GM19351 (cell line): ENCODE measurements around the gene SPTA1.
"Not testable (repeated sequence)": the region's sequence is repeated elsewhere in the genome, so short reads cannot be mapped to it uniquely, and the experiment has no call there.

Experiments used
- ATAC-seq: cut with Tn5 transposase; IDR thresholded peaks from one replicate; pipeline ENCODE4 v1.9.1; 2021; ENCODE audit warnings: mild to moderate bottlenecking, moderate library complexity; ENCODE audit not compliant: unreplicated experiment

The SPTA1 gene

GRCh38 chr1:158686111-158687009 is at the start of gene SPTA1:
TSS of gene SPTA1 (minus strand) at chr1:158686715. CDS start at chr1:158686517, 198 bp downstream.
- no peak for ATAC-seq

GRCh38 chr1:158735848-158736247 is 49.3 kb upstream of the SPTA1 start:
- no peak for ATAC-seq

GRCh38 chr1:158732524-158732923 is 46.0 kb upstream of the SPTA1 start:
- no peak for ATAC-seq

- no peak for ATAC-seq
Observed at GRCh38 chr1:158731707-158732106, 45.2 kb upstream of the SPTA1 start.

GRCh38 chr1:158730453-158730852 is 43.9 kb upstream of the SPTA1 start:
- no peak for ATAC-seq

- ATAC-seq, result no peak
Observed at GRCh38 chr1:158728510-158729225, 42.2 kb upstream of the SPTA1 start.

- no peak for ATAC-seq
Observed at GRCh38 chr1:158724442-158724841, 37.9 kb upstream of the SPTA1 start.

GRCh38 chr1:158720620-158721019 is 34.1 kb upstream of the SPTA1 start, which contains the start of gene OR6K3:
TSS of gene OR6K3 (minus strand) at chr1:158720720. CDS start at chr1:158718115, 2,605 bp downstream.
- ATAC-seq, result no peak

GRCh38 chr1:158719664-158720063 is 33.1 kb upstream of the SPTA1 start:
- no peak for ATAC-seq

GRCh38 chr1:158717344-158717743 is 30.8 kb upstream of the SPTA1 start:
- ATAC-seq, result no peak

- no peak for ATAC-seq
Observed at GRCh38 chr1:158716335-158716734, 29.8 kb upstream of the SPTA1 start.

GRCh38 chr1:158714754-158715153 is 28.2 kb upstream of the SPTA1 start:
- no peak for ATAC-seq

GRCh38 chr1:158711098-158711497 is 24.6 kb upstream of the SPTA1 start:
- no peak for ATAC-seq

GRCh38 chr1:158706096-158706495 is 19.6 kb upstream of the SPTA1 start:
- ATAC-seq, result no peak

- ATAC-seq, result no peak
Observed at GRCh38 chr1:158700552-158700951, 14.0 kb upstream of the SPTA1 start, which contains the start of gene OR6K2. TSS of gene OR6K2 (minus strand) at chr1:158700652. CDS start at chr1:158700652, 0 bp downstream.

GRCh38 chr1:158694596-158694995 is 8.1 kb upstream of the SPTA1 start:
- ATAC-seq, result no peak

GRCh38 chr1:158692356-158692755 is 5.8 kb upstream of the SPTA1 start:
- ATAC-seq, result no peak

- no peak for ATAC-seq
Observed at GRCh38 chr1:158691907-158692306, 5.4 kb upstream of the SPTA1 start.

GRCh38 chr1:158691149-158691548 is 4.6 kb upstream of the SPTA1 start:
- ATAC-seq, result not testable (repeated sequence)

GRCh38 chr1:158689875-158690274 is 3.4 kb upstream of the SPTA1 start:
- ATAC-seq, result no peak

- no peak for ATAC-seq
Observed at GRCh38 chr1:158689110-158689509, 2.6 kb upstream of the SPTA1 start.

GRCh38 chr1:158688343-158688742 is 1.8 kb upstream of the SPTA1 start:
- ATAC-seq, result not testable (repeated sequence)
